CD14-positive monocyte (primary cell): ENCODE measurements around the gene CACNA1D. TPM values are rescaled to one million over a fixed set of nuclear protein-coding genes. Genes with fewer than 3 reads are reported as not detected.

Source experiments
- DNase-seq, 3 donors: peaks; one replicate each; pipeline ENCODE4 v3.0.0-alpha.2; 2011 to 2022
- H2AFZ ChIP-seq: 2 replicates; pipeline ENCODE4 v1.6.0; 2012; ENCODE audit warnings: mild to moderate bottlenecking, low read depth, low read length, inconsistent platforms; ENCODE audit not compliant: insufficient read depth, poor library complexity, severe bottlenecking
- H3K27ac ChIP-seq, 2 donors: 1 replicate in 1 of 2; 2 replicates in 1 of 2; pipeline ENCODE4 v1.5.1; 2012 to 2013; ENCODE audit warnings: low read length in 2 of 2, control low read depth in 1 of 2, inconsistent platforms in 1 of 2, low read depth in 1 of 2, mild to moderate bottlenecking in 1 of 2
- H3K27me3 ChIP-seq, 2 donors: one replicate each; pipeline versions ENCODE4 v1.6.0 to v1.6.1; 2011 to 2013; ENCODE audit warnings: low read length in 2 of 2; ENCODE audit not compliant: control insufficient read depth in 2 of 2, insufficient read depth in 2 of 2
- H3K36me3 ChIP-seq, 2 donors: replicated peaks in 1 of 2; 1 replicate in 1 of 2; 2 replicates in 1 of 2; pipeline versions ENCODE4 v1.5.1 to v1.6.1; 2012 to 2013; ENCODE audit warnings: low read length in 2 of 2, control low read depth in 1 of 2, inconsistent platforms in 1 of 2, mild to moderate bottlenecking in 1 of 2; ENCODE audit not compliant: insufficient read depth in 2 of 2, control insufficient read depth in 1 of 2
- H3K4me1 ChIP-seq, 2 donors: 1 replicate in 1 of 2; 2 replicates in 1 of 2; pipeline versions ENCODE4 v1.5.1 to v1.6.1; 2012 to 2013; ENCODE audit warnings: low read length in 2 of 2, control low read depth in 1 of 2, inconsistent platforms in 1 of 2, mild to moderate bottlenecking in 1 of 2, moderate library complexity in 1 of 2; ENCODE audit not compliant: insufficient read depth in 2 of 2, control insufficient read depth in 1 of 2
- H3K4me2 ChIP-seq: replicated peaks from 2 replicates; pipeline ENCODE3; 2012; ENCODE audit warnings: low read length, moderate library complexity, mild to moderate bottlenecking; ENCODE audit not compliant: poor library complexity, severe bottlenecking; ENCODE audit errors: extremely low read depth
- H3K4me3 ChIP-seq, 3 experiments: fragments of 200-600 bp in 1 of 3; sonication (generic) in 1 of 3; replicated peaks in 1 of 3; 1 replicate in 2 of 3; 2 replicates in 1 of 3; pipeline ENCODE4 v1.5.1; 2011 to 2013; ENCODE audit warnings: low read length in 3 of 3, mild to moderate bottlenecking in 3 of 3, control low read depth in 2 of 3, low read depth in 2 of 3, inconsistent platforms in 1 of 3, moderate library complexity in 1 of 3
- H3K79me2 ChIP-seq: 2 replicates; pipeline ENCODE4 v1.6.0; 2012; ENCODE audit warnings: mild to moderate bottlenecking, control low read depth, inconsistent platforms, low read length, moderate library complexity; ENCODE audit not compliant: insufficient read depth
- H3K9ac ChIP-seq: 2 replicates; pipeline ENCODE4 v1.6.0; 2017; ENCODE audit warnings: low read length, mild to moderate bottlenecking; ENCODE audit not compliant: insufficient read depth, poor library complexity, severe bottlenecking
- H3K9me3 ChIP-seq, 2 donors: replicated peaks in 1 of 2; 1 replicate in 1 of 2; 2 replicates in 1 of 2; pipeline versions ENCODE4 v1.5.1 to v1.6.1; 2012 to 2013; ENCODE audit warnings: low read length in 2 of 2, control low read depth in 1 of 2; ENCODE audit not compliant: control insufficient read depth in 1 of 2, insufficient read depth in 1 of 2
- H4K20me1 ChIP-seq: 2 replicates; pipeline ENCODE4 v1.6.0; 2012; ENCODE audit warnings: mild to moderate bottlenecking, low read length, control low read depth, moderate library complexity; ENCODE audit not compliant: insufficient read depth
- H3K27ac Mint-ChIP-seq, 7 donors: one replicate each; pipeline ENCODE4 v1.8.0; 2020; ENCODE audit warnings: mild to moderate bottlenecking in 7 of 7, mixed read lengths in 7 of 7, moderate library complexity in 6 of 7, inconsistent platforms in 2 of 7
- H3K27me3 Mint-ChIP-seq, 3 donors: one replicate each; pipeline ENCODE4 v1.8.0; 2021 to 2022; ENCODE audit warnings: low read depth in 3 of 3, mild to moderate bottlenecking in 3 of 3, mixed read lengths in 3 of 3, moderate library complexity in 3 of 3, inconsistent platforms in 1 of 3
- H3K36me3 Mint-ChIP-seq, 2 donors: one replicate each; pipeline ENCODE4 v1.8.0; 2020; ENCODE audit warnings: mixed read lengths in 2 of 2, inconsistent platforms in 1 of 2, mild to moderate bottlenecking in 1 of 2
- H3K4me1 Mint-ChIP-seq: one replicate; pipeline ENCODE4 v1.8.0; 2020; ENCODE audit warnings: mild to moderate bottlenecking, mixed read lengths
- H3K4me3 Mint-ChIP-seq, 2 donors: one replicate each; pipeline ENCODE4 v1.8.0; 2020; ENCODE audit warnings: mild to moderate bottlenecking in 2 of 2, mixed read lengths in 2 of 2, moderate library complexity in 1 of 2
- H3K9me3 Mint-ChIP-seq, 7 donors: one replicate each; pipeline ENCODE4 v1.8.0; 2020 to 2022; ENCODE audit warnings: mixed read lengths in 7 of 7, mild to moderate bottlenecking in 6 of 7, moderate library complexity in 6 of 7, inconsistent platforms in 2 of 7
- CTCF ChIP-seq: fragments of 200-600 bp; IDR thresholded peaks from one replicate; pipeline ENCODE4 v1.8.0; 2022; ENCODE audit warnings: antibody characterized with exemption, mild to moderate bottlenecking
- WGBS: methylation state at CpG from one replicate; pipeline ENCODE4 v1.1.5; 2013; ENCODE audit warnings: missing lambda C conversion rate; ENCODE audit not compliant: insufficient coverage; 5-methylcytosine and 5-hydroxymethylcytosine counted together
- intact Hi-C, 2 donors: fragments of 100-400 bp; cut with micrococcal nuclease; formaldehyde crosslinking; loops; one replicate each; pipeline versions ENCODE4 v1.15.0 to v1.15.1; 2023
- polyA plus RNA-seq, 3 donors: library from polyadenylated mRNA; depleted of rRNA in 1 of 3; unstranded in 2 of 3; stranded (reverse) in 1 of 3; fragments of 300-500 nt in 2 of 3; fragments of >200 nt in 1 of 3; fragmentation: Illumina TruSeq in 2 of 3; gene quantifications; 1 replicate in 2 of 3; 2 replicates in 1 of 3; pipeline ENCODE4 v1.2.3, GENCODE V29; 2012 to 2021

CACNA1D gene
- polyA plus RNA-seq, 3 donors: 0.29 to 1.2 (median 0.98) TPM

- no peak overlapping the region for H2AFZ ChIP-seq
- no peaks in the 10 kb centered on the region for H3K79me2 ChIP-seq
- H3K9ac ChIP-seq: no peak overlapping the region
- intact Hi-C loops: no loop called here
- H3K27ac ChIP-seq: no peak overlapping the region
- H3K36me3 ChIP-seq: no peaks in the 10 kb centered on the region
- WGBS: 78% methylated on average over 5 of the region's 7 CpGs
- Mint-ChIP-seq H3K9me3 (peaks cover 0 to 6% (median 0%) of the 10 kb centered on the region in 7 donors), H3K27ac (no peak overlapping the region), H3K4me1 (peaks cover 5% of the 10 kb centered on the region), H3K27me3 (peaks cover 49 to 68% (median 52%) of the 10 kb centered on the region in 3 donors), H3K4me3 (peak overlapping the region in 1 of 2 donors; percentile 46), H3K36me3 (no peaks in the 10 kb centered on the region)
- no peak overlapping the region for H3K4me3 ChIP-seq
- DNase-seq: no peak
- no peak for TF ChIP-seq CTCF
- H3K4me2 ChIP-seq: no peak overlapping the region
- peaks cover 5 to 7% of the 10 kb centered on the region in 2 donors for H3K4me1 ChIP-seq
- peaks cover 0 to 16% of the 10 kb centered on the region in 2 donors for H3K9me3 ChIP-seq
- no peaks in the 10 kb centered on the region for H4K20me1 ChIP-seq
- H3K27me3 ChIP-seq: peaks cover 44 to 57% of the 10 kb centered on the region in 2 donors
These were observed 4.5 kb upstream of the CACNA1D start for GRCh38 chr3:53489787-53490458.

GRCh38 chr3:53490459-53490968 is 3.9 kb upstream of the CACNA1D start:
- TF ChIP-seq CTCF: no peak
- Histone ChIP-seq H3K4me2 (no peak overlapping the region), H3K79me2 (no peaks in the 10 kb centered on the region), H3K9ac (no peak overlapping the region), H3K9me3 (peaks cover 0 to 22% of the 10 kb centered on the region in 2 donors), H4K20me1 (no peaks in the 10 kb centered on the region), H3K27me3 (peaks cover 48 to 63% of the 10 kb centered on the region in 2 donors), H3K4me3 (no peak overlapping the region), H3K27ac (no peak overlapping the region), H3K36me3 (no peaks in the 10 kb centered on the region), H2AFZ (no peak overlapping the region), H3K4me1 (peaks cover 11 to 13% of the 10 kb centered on the region in 2 donors)
- WGBS: 93% methylated on average over 3 of the region's 4 CpGs
- H3K36me3 Mint-ChIP-seq: no peaks in the 10 kb centered on the region
- no peak for DNase-seq
- peak overlapping the region in 1 of 2 donors; percentile 46 for H3K4me3 Mint-ChIP-seq
- no peak overlapping the region for H3K27ac Mint-ChIP-seq
- peaks cover 0 to 8% (median 2%) of the 10 kb centered on the region in 7 donors for H3K9me3 Mint-ChIP-seq
- H3K4me1 Mint-ChIP-seq: peaks cover 11% of the 10 kb centered on the region
- H3K27me3 Mint-ChIP-seq: peaks cover 54 to 70% (median 56%) of the 10 kb centered on the region in 3 donors
- intact Hi-C loops: no loop called here
